Ramos (cell line): ENCODE data around the gene TBC1D1.

Source experiments
- in situ Hi-C: fragments of 300-500 bp; cut with MboI; formaldehyde crosslinking; loops from one replicate; pipeline ENCODE4 v1.14.3; 2022; ENCODE audit warnings: low sequenced_read_pairs; ENCODE audit not compliant: unreplicated experiment

The TBC1D1 gene

GRCh38 chr4:37884855-37885487 lies 5.9 kb upstream of the TBC1D1 start:
- in situ Hi-C loops = no loop called here

GRCh38 chr4:37885496-37885895 lies 5.4 kb upstream of the TBC1D1 start:
- in situ Hi-C loops = no loop called here

DNA sequence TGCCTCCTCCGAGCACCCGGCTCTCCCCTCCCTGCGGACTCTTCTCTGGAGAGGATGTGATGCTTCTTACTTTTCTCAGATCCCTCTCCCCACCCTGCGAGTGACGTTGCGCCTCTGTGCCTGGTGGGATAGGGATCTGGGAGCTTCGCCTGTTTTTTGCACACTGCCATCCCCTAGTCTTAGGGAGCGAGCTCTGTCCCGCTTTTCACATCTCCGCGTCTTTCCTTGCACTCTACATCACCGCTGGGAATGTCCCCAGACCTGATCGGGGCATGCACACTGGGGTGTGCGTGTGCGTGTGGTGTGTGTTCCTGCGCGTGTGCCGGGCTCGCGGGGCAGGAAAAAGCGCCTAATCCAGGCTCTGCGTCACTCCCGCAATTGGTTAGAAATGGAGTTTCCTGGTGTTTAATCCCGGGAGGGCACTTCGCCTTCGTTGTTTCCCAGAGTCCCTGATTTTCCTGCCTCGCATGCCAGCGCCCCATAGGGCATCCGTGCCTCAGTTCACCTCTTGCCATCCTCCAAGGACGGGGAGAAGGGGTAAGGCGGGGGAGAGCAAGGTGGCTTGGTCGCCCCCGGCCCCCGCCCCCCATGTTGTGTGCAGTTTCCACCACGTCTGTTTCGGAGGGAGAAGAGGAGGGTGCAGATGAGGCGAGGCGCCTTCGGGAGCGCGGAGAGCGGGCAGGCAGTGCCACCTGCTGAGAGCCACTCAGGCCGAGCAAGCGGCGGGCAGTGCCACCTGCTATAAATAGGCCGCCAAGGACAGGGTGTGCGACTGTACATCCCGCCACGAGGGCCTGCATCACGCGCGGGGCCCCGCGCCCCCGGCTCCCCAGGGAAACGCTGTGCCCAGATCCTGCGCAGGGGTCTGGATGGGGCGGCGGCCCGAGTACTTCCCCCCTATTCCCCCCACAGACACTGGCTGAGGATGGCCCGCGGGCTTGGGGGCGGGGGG lies 759 bp upstream of the TBC1D1 start:
- in situ Hi-C loops = no loop called here

DNA sequence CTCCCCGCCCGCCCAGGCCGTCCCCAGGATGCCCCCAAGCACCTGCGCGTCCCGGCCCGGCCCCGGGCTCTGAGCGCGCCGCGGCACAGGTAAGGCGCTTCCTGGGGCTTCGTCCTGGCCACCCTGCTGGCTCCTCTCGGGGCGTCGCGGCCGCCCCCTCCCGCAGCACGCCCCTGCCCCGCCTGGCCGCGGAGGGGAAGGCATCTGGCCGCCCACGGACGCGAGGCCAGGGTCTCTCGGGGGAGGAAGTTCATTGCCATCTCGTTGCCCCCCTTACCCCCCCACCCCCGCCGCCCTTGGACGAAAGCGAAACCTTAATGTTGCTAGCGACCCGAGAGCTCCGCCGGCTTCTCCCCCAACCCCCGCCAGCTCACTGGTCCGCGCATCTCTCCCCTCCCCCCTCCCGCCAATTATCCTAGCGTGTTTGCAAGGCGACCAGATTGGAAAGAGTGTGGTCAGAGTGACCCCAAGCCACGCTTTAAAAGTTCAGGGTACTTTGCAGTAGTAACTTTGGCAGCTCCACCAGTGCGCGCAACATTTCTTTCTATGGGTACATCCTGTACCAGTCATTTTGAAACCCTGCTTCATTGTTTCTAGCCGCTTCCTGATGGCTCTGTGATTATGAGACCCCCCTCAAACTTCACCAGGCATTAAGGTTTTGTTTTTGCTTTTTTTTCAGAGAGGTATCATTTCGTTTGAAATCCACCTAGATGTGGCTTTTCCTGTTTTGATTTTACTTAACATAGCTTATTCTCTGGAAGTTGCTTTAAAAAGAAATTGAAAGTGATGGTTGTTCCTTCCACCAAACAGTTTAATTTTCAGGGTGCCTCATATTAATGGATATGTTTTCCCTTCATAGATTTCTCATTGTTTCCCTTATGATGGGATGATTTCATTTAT lies 626 bp downstream of the TBC1D1 start:
- in situ Hi-C loops = no loop called here

- in situ Hi-C loops = no loop called here
Measured at GRCh38 chr4:37892641-37893040, 1.8 kb downstream of the TBC1D1 start.

- in situ Hi-C loops = no loop called here
Measured at GRCh38 chr4:37893164-37893563, 2.3 kb downstream of the TBC1D1 start.

DNA sequence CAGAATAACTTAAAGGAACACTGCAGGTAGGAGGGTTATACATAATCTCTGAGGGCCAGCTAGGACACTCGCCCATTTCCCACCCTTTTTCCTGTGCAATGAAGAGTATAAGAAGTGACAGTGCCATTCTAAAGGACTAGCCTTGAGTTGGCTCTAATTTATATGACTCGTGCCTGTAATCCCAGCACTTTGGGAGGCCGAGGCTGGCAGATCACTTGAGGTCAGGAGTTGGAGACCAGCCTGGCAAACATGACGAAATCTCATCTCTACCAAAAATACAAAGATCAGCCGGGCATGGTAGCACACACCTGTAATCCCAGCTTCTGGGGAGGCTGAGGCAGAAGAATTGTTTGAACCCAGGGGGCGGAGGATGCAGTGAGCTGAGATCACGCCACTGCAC lies 4.4 kb downstream of the TBC1D1 start:
- in situ Hi-C loops = no loop called here

- in situ Hi-C loops = no loop called here
Measured at GRCh38 chr4:37896206-37896860, 5.4 kb downstream of the TBC1D1 start.

DNA sequence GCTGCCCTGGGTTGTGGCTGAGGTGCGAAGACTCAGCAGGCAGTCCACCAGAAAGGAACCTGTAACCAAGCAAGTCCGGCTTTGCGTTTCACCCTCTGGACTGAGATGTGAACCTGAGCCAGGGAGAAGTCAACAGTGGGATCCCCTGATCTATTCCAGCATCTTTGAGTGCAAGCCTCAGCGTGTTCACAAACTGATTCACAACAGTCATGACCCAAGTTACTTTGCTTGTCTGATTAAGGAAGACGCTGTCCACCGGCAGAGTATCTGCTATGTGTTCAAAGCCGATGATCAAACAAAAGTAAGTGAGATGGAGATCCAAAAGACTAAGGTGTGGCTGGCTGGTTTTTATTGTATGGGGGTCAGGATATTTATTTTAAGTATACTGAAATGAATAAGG lies 11.3 kb downstream of the TBC1D1 start:
- in situ Hi-C loops = no loop called here

DNA sequence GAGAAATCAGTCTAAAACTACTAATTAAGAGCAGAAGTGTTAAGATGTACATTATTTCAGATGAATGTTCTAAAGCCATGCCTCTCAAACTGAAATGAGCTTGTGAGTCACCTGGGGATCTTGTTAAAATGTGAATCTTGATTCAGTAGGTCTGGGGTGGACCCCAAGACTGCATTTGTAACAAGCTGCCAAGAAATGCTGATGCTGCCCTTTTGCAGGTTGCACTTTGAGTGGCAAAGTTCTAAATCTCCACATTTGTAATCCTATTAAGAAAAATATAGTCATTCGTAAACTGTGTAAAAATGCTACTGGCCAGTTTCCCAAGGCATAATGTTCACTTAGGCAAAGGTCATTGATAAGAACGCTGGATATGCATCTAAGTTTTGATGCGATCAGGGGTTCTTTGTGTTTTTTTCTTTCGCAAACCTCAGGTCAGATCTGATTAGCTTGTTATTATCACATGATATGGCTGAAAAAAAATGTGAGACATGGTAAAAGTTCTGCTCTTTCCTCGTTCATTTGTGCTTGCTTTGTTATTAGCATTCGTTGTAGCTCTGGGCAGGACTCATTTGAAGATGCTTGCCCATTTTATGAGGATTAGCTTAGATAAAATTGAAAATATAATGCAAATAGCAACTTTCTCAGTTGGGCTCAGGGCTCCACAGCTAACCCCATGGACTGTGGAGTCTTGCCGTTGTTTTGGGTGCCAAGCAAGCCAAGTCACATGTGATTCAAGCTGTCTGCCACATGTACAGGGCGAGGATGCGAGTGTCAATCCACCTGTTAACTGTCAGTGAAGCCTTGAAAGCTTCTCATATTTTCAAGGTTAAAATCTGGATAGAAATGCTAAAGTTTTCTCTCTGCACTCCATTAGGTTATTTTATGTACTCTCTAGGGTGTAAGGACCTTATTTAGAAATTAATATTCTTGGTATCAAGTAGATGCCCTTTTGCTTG lies 12.1 kb downstream of the TBC1D1 start:
- in situ Hi-C loops = no loop called here

DNA sequence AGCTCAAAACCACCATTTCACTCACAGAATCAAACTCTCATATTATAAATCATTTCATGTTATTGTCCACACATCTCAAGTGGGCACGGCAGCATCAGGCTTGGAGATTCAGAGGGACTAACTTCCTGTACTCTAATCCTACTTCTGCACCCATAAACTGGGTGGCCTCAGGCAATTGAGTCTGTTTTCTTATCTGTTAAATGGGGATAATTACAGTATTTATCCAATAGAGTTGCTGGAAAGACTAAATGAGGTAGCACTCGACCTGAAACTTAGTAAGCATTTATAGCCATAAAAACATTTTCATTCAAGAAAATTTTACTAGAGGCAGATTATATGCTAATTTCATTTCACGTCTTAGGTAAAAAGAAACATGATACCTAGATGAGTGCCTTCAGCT lies 13.0 kb downstream of the TBC1D1 start:
- in situ Hi-C loops = no loop called here

- in situ Hi-C loops = no loop called here
Measured at GRCh38 chr4:37904824-37905223, 13.9 kb downstream of the TBC1D1 start.

- in situ Hi-C loops = no loop called here
Measured at GRCh38 chr4:37905533-37906169, 14.8 kb downstream of the TBC1D1 start.

GRCh38 chr4:37908488-37909331 lies 17.8 kb downstream of the TBC1D1 start:
- in situ Hi-C loops = no loop called here

- in situ Hi-C loops = no loop called here
Measured at GRCh38 chr4:37909332-37910090, 18.6 kb downstream of the TBC1D1 start.

DNA sequence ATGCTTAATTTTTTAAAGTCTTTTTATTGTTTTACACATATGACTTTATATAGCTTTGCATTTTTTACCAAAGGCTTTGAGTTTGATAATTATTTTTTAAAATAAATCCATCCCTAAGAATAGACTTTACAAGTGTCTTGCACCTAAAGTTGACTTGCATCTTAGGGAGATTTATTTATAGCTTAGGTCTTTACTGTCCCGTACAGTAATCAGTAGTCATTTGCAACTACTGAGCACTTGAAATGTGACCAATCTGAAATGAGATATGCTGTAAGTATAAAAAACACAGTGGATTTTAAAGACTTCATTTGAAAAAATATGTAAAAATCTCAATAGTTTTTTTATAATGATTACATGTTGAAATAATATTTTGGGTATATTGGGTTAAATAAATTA lies 19.2 kb downstream of the TBC1D1 start:
- in situ Hi-C loops = no loop called here

DNA sequence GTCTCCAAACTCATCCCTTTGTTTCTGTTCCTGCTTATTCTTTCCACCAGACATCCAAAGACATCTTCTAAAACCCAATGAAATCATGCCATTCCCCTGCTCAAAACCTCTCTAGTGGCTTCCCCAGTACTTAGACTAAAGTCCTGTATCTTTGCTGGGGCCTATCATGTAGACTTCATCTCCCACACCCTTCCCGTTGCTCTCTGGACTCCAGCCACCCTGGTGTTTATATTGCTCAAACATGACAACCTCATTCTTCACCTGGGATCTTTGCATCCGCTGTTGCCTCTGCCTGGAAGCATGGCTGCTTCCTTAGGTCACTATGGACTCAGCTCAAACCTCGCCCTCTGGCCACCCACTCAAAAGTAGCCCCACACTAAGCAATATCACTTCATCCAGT lies 23.7 kb downstream of the TBC1D1 start:
- in situ Hi-C loops = no loop called here
